ENCODE measurements around the gene TSTD2.

The TSTD2 gene

GRCh38 chr9:97659771-97660170 lies 26.6 kb upstream of the TSTD2 start:
- H3K79me2 ChIP-seq (ENCODE audit: control insufficient read depth, insufficient read depth, low read length), result no peaks in the 10 kb centered on the region
- H2BK15ac ChIP-seq (replicated peaks; ENCODE audit: low read depth), result no peak overlapping the region
- no peak overlapping the region for H3K27ac ChIP-seq (ENCODE audit: low read depth, low read length)
- H2AK5ac ChIP-seq (ENCODE audit: low read length), result no peak overlapping the region
- H3K27me3 ChIP-seq (ENCODE audit: insufficient read depth, low read length, poor library complexity), result no peaks in the 10 kb centered on the region
- H2BK120ac ChIP-seq (ENCODE audit: low read depth, low read length), result no peak overlapping the region
- H3K4ac ChIP-seq (ENCODE audit: low read depth, low read length), result no peak overlapping the region
- H3K4me1 ChIP-seq (ENCODE audit: control insufficient read depth, low read depth, low read length), result no peaks in the 10 kb centered on the region
- no peak overlapping the region for H4K8ac ChIP-seq (ENCODE audit: low read depth, low read length)
- no peaks in the 10 kb centered on the region for H3K79me1 ChIP-seq (ENCODE audit: low read length)
- no peak overlapping the region for H3K4me2 ChIP-seq (ENCODE audit: low read length)
- H2BK5ac ChIP-seq (ENCODE audit: low read length), result no peak overlapping the region
- H4K5ac ChIP-seq (ENCODE audit: low read length), result no peak overlapping the region
- WGBS (ENCODE audit: extremely low coverage, insufficient coverage, low lambda C conversion rate), result no CpG with 5 or more reads among the region's 3 CpGs
- peaks cover 12% of the 10 kb centered on the region for H3K36me3 ChIP-seq (ENCODE audit: control insufficient read depth, insufficient read depth, low read length)
- H3K9ac ChIP-seq (ENCODE audit: low read length), result no peak overlapping the region
- no peak overlapping the region for H3K4me3 ChIP-seq (ENCODE audit: low read length)
- DNase-seq, result no peak
- H3K23ac ChIP-seq (ENCODE audit: low read length), result no peak overlapping the region
- no peak overlapping the region for H3K56ac ChIP-seq (ENCODE audit: low read length)
- no peak overlapping the region for H3K18ac ChIP-seq (ENCODE audit: low read length)

- Histone ChIP-seq H4K5ac (ENCODE audit: low read length) (no peak overlapping the region), H3K4ac (ENCODE audit: low read depth, low read length) (no peak overlapping the region), H3K79me2 (ENCODE audit: control insufficient read depth, insufficient read depth, low read length) (no peaks in the 10 kb centered on the region), H3K27ac (ENCODE audit: low read depth, low read length) (no peak overlapping the region), H4K8ac (ENCODE audit: low read depth, low read length) (no peak overlapping the region), H2BK15ac (replicated peaks; ENCODE audit: low read depth) (no peak overlapping the region), H2AK5ac (ENCODE audit: low read length) (no peak overlapping the region), H3K56ac (ENCODE audit: low read length) (no peak overlapping the region), H3K4me1 (ENCODE audit: control insufficient read depth, low read depth, low read length) (no peaks in the 10 kb centered on the region), H3K79me1 (ENCODE audit: low read length) (no peaks in the 10 kb centered on the region), H3K4me3 (ENCODE audit: low read length) (no peak overlapping the region), H3K27me3 (ENCODE audit: insufficient read depth, low read length, poor library complexity) (no peaks in the 10 kb centered on the region), H3K18ac (ENCODE audit: low read length) (no peak overlapping the region), H3K36me3 (ENCODE audit: control insufficient read depth, insufficient read depth, low read length) (peaks cover 9% of the 10 kb centered on the region), H3K23ac (ENCODE audit: low read length) (no peak overlapping the region), H2BK5ac (ENCODE audit: low read length) (no peak overlapping the region), H3K9ac (ENCODE audit: low read length) (no peak overlapping the region), H3K4me2 (ENCODE audit: low read length) (no peak overlapping the region), H2BK120ac (ENCODE audit: low read depth, low read length) (no peak overlapping the region)
- DNase-seq, result no peak
- WGBS (ENCODE audit: extremely low coverage, insufficient coverage, low lambda C conversion rate), result no CpG with 5 or more reads among the region's 1 CpG
Observed at GRCh38 chr9:97658707-97659106, 25.5 kb upstream of the TSTD2 start.

DNA sequence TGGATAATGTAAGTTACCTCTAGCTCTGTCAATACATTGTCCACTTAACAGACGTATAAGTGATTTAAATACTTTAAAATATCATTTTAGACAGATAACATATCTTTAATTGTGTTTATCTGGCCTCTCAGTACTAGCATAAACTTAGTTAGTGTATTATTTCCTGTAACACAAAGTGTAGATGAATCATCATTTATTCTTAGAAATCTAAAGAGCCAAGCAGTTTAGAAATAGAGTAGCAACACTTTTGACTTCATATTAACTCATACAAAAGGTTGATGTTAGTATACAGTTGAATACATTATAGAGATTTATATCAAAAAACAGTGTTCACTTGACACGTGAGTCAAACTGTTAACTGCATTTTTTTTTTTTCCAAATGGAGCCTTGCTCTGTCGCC lies 18.5 kb upstream of the TSTD2 start:
- Histone ChIP-seq H2BK5ac (ENCODE audit: low read length) (no peak overlapping the region), H3K4me3 (ENCODE audit: low read length) (no peak overlapping the region), H3K23ac (ENCODE audit: low read length) (no peak overlapping the region), H2BK15ac (replicated peaks; ENCODE audit: low read depth) (no peak overlapping the region), H3K18ac (ENCODE audit: low read length) (no peak overlapping the region), H3K4me2 (ENCODE audit: low read length) (no peak overlapping the region), H2AK5ac (ENCODE audit: low read length) (no peak overlapping the region), H3K4me1 (ENCODE audit: control insufficient read depth, low read depth, low read length) (no peaks in the 10 kb centered on the region), H3K79me2 (ENCODE audit: control insufficient read depth, insufficient read depth, low read length) (no peaks in the 10 kb centered on the region), H3K27ac (ENCODE audit: low read depth, low read length) (no peak overlapping the region), H3K27me3 (ENCODE audit: insufficient read depth, low read length, poor library complexity) (no peaks in the 10 kb centered on the region), H3K79me1 (ENCODE audit: low read length) (no peaks in the 10 kb centered on the region), H3K56ac (ENCODE audit: low read length) (no peak overlapping the region), H2BK120ac (ENCODE audit: low read depth, low read length) (no peak overlapping the region), H4K8ac (ENCODE audit: low read depth, low read length) (no peak overlapping the region), H4K5ac (ENCODE audit: low read length) (no peak overlapping the region), H3K36me3 (ENCODE audit: control insufficient read depth, insufficient read depth, low read length) (peaks cover 2% of the 10 kb centered on the region), H3K9ac (ENCODE audit: low read length) (no peak overlapping the region), H3K4ac (ENCODE audit: low read depth, low read length) (no peak overlapping the region)
- no peak for DNase-seq
- no CpG with 5 or more reads among the region's 3 CpGs for WGBS (ENCODE audit: extremely low coverage, insufficient coverage, low lambda C conversion rate)

- Histone ChIP-seq H3K36me3 (ENCODE audit: control insufficient read depth, insufficient read depth, low read length) (peaks cover 2% of the 10 kb centered on the region), H3K23ac (ENCODE audit: low read length) (no peak overlapping the region), H3K4ac (ENCODE audit: low read depth, low read length) (no peak overlapping the region)
Observed at GRCh38 chr9:97647996-97648395, 14.8 kb upstream of the TSTD2 start.

GRCh38 chr9:97645720-97646119 lies 12.6 kb upstream of the TSTD2 start:
- Histone ChIP-seq H3K4ac (ENCODE audit: low read depth, low read length) (no peak overlapping the region), H3K4me2 (ENCODE audit: low read length) (no peak overlapping the region), H2BK5ac (ENCODE audit: low read length) (no peak overlapping the region), H4K8ac (ENCODE audit: low read depth, low read length) (no peak overlapping the region), H4K5ac (ENCODE audit: low read length) (no peak overlapping the region), H3K79me1 (ENCODE audit: low read length) (no peaks in the 10 kb centered on the region), H3K79me2 (ENCODE audit: control insufficient read depth, insufficient read depth, low read length) (no peaks in the 10 kb centered on the region), H3K36me3 (ENCODE audit: control insufficient read depth, insufficient read depth, low read length) (peaks cover 2% of the 10 kb centered on the region), H3K4me3 (ENCODE audit: low read length) (no peak overlapping the region), H3K27me3 (ENCODE audit: insufficient read depth, low read length, poor library complexity) (no peaks in the 10 kb centered on the region), H3K4me1 (ENCODE audit: control insufficient read depth, low read depth, low read length) (no peaks in the 10 kb centered on the region), H3K23ac (ENCODE audit: low read length) (no peak overlapping the region), H3K18ac (ENCODE audit: low read length) (no peak overlapping the region), H2AK5ac (ENCODE audit: low read length) (no peak overlapping the region), H3K56ac (ENCODE audit: low read length) (no peak overlapping the region), H3K9ac (ENCODE audit: low read length) (no peak overlapping the region), H2BK15ac (replicated peaks; ENCODE audit: low read depth) (no peak overlapping the region), H3K27ac (ENCODE audit: low read depth, low read length) (no peak overlapping the region), H2BK120ac (ENCODE audit: low read depth, low read length) (no peak overlapping the region)
- no peak for DNase-seq

More at GRCh38 chr9:97647996-97648395, 14.8 kb upstream of the TSTD2 start:
- no CpG with 5 or more reads among the region's 5 CpGs for WGBS (ENCODE audit: extremely low coverage, insufficient coverage, low lambda C conversion rate)
- Histone ChIP-seq H4K8ac (ENCODE audit: low read depth, low read length) (no peak overlapping the region), H3K79me2 (ENCODE audit: control insufficient read depth, insufficient read depth, low read length) (no peaks in the 10 kb centered on the region), H3K9ac (ENCODE audit: low read length) (no peak overlapping the region), H3K27me3 (ENCODE audit: insufficient read depth, low read length, poor library complexity) (no peaks in the 10 kb centered on the region), H3K4me1 (ENCODE audit: control insufficient read depth, low read depth, low read length) (no peaks in the 10 kb centered on the region), H3K4me3 (ENCODE audit: low read length) (no peak overlapping the region), H3K79me1 (ENCODE audit: low read length) (no peaks in the 10 kb centered on the region), H3K56ac (ENCODE audit: low read length) (no peak overlapping the region), H4K5ac (ENCODE audit: low read length) (no peak overlapping the region), H2BK120ac (ENCODE audit: low read depth, low read length) (no peak overlapping the region), H2BK15ac (replicated peaks; ENCODE audit: low read depth) (no peak overlapping the region), H2BK5ac (ENCODE audit: low read length) (no peak overlapping the region), H3K27ac (ENCODE audit: low read depth, low read length) (no peak overlapping the region), H3K4me2 (ENCODE audit: low read length) (no peak overlapping the region), H3K18ac (ENCODE audit: low read length) (no peak overlapping the region), H2AK5ac (ENCODE audit: low read length) (no peak overlapping the region)
- DNase-seq, result no peak

DNA sequence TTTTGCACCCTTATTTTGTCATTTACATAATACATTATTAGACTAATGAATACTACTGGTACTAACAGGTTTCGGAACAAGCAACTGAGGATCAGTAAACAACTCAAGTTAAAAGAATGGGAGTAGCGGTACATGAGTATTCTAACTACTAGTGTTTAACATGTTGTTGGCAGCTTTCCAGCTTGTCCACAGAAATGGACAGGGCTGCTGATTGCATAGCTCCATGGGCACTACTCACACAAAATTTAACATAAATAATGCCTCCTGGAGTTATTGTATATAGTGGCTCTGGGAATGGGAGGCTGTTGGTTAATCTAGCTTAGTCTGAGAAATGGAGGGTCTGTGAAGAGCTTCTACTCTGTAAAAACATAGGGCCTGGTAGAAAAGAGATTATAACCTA lies 7.2 kb upstream of the TSTD2 start:
- H2AK5ac ChIP-seq (ENCODE audit: low read length), result no peak overlapping the region
- no CpG with 5 or more reads among the region's 2 CpGs for WGBS (ENCODE audit: extremely low coverage, insufficient coverage, low lambda C conversion rate)
- no peaks in the 10 kb centered on the region for H3K4me1 ChIP-seq (ENCODE audit: control insufficient read depth, low read depth, low read length)
- no peak overlapping the region for H2BK120ac ChIP-seq (ENCODE audit: low read depth, low read length)
- H3K18ac ChIP-seq (ENCODE audit: low read length), result no peak overlapping the region
- H3K79me2 ChIP-seq (ENCODE audit: control insufficient read depth, insufficient read depth, low read length), result peaks cover 38% of the 10 kb centered on the region
- H3K4ac ChIP-seq (ENCODE audit: low read depth, low read length), result no peak overlapping the region
- H3K4me3 ChIP-seq (ENCODE audit: low read length), result no peak overlapping the region
- no peak overlapping the region for H3K9ac ChIP-seq (ENCODE audit: low read length)
- H3K36me3 ChIP-seq (ENCODE audit: control insufficient read depth, insufficient read depth, low read length), result no peaks in the 10 kb centered on the region
- H3K23ac ChIP-seq (ENCODE audit: low read length), result no peak overlapping the region
- H3K27ac ChIP-seq (ENCODE audit: low read depth, low read length), result no peak overlapping the region
- H3K56ac ChIP-seq (ENCODE audit: low read length), result no peak overlapping the region
- no peak for DNase-seq
- H3K79me1 ChIP-seq (ENCODE audit: low read length), result peaks cover 6% of the 10 kb centered on the region
- no peak overlapping the region for H3K4me2 ChIP-seq (ENCODE audit: low read length)
- H4K8ac ChIP-seq (ENCODE audit: low read depth, low read length), result no peak overlapping the region
- no peaks in the 10 kb centered on the region for H3K27me3 ChIP-seq (ENCODE audit: insufficient read depth, low read length, poor library complexity)
- no peak overlapping the region for H2BK5ac ChIP-seq (ENCODE audit: low read length)
- no peak overlapping the region for H4K5ac ChIP-seq (ENCODE audit: low read length)
- no peak overlapping the region for H2BK15ac ChIP-seq (replicated peaks; ENCODE audit: low read depth)
